ENCODE data around the gene WDR1. TPM values are rescaled to one million over a fixed set of nuclear protein-coding genes. Genes with fewer than 3 reads are reported as not detected.

Gene WDR1
- total RNA-seq, 1 donor from 2014 or later: 157 TPM

DNA sequence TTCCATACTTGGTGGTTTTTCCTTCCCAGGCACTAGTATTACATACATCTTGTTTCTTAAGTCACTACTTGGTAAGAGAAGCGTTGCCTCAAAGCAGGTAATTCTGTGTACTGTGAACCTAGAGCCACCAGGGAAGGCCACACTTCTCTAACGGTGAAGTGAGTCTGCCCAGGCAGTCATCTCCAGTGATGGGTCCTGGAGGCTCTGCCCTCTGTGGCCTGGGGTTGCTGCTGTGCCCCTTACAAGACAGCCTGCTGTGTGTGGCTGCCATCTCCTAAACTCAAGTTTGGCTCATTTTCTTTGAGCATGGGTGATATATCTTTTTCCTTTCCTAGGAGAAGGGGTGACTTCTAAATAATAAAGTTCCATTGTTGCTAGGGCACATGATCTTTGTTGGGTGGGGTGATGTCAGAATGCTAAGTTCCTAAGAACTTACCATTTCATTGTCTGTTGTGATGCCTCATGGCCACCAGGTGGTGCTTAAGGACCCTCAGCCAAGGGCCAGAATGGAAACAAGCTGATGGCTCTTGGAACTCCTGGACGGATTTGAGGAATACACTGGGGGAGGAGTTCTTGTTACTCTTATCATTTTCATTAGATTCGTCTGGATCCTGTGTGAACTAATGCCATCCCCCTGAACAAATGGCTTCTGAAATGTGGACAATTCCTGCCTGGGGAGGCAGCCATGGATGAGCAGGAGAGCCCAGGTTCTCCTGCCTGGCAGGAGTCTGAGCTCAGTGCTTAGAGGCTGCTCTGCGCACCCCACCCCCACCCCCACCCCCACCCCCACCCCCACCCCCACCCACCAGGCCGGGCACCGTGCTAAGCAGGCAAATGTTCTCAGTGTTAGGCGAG lies 41.1 kb upstream of the WDR1 start:
- Histone ChIP-seq H3K36me3 (no peaks in the 10 kb centered on the region), H3K4me1 (peaks cover 11% of the 10 kb centered on the region), H3K27ac (replicated peaks) (no peak overlapping the region), H3K9me3 (replicated peaks) (no peaks in the 10 kb centered on the region), H3K27me3 (ENCODE audit: low read depth) (peaks cover 7% of the 10 kb centered on the region), H3K4me3 (no peak overlapping the region)
- TF ChIP-seq, protein P1, sequence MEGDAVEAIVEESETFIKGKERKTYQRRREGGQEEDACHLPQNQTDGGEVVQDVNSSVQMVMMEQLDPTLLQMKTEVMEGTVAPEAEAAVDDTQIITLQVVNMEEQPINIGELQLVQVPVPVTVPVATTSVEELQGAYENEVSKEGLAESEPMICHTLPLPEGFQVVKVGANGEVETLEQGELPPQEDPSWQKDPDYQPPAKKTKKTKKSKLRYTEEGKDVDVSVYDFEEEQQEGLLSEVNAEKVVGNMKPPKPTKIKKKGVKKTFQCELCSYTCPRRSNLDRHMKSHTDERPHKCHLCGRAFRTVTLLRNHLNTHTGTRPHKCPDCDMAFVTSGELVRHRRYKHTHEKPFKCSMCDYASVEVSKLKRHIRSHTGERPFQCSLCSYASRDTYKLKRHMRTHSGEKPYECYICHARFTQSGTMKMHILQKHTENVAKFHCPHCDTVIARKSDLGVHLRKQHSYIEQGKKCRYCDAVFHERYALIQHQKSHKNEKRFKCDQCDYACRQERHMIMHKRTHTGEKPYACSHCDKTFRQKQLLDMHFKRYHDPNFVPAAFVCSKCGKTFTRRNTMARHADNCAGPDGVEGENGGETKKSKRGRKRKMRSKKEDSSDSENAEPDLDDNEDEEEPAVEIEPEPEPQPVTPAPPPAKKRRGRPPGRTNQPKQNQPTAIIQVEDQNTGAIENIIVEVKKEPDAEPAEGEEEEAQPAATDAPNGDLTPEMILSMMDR (IDR thresholded peaks at IDR 0.05; ENCODE audit: borderline replicate concordance): peak; percentile 88
- DNase-seq: peak; percentile 33
- intact Hi-C loops (cut with micrococcal nuclease): no loop called here

GRCh38 chr4:10154241-10154640 lies 37.6 kb upstream of the WDR1 start:
- TF ChIP-seq, protein P1 (IDR thresholded peaks at IDR 0.05; ENCODE audit: borderline replicate concordance): no peak
- no peaks in the 10 kb centered on the region for H3K4me1 ChIP-seq
- H3K36me3 ChIP-seq: no peaks in the 10 kb centered on the region
- no peaks in the 10 kb centered on the region for H3K9me3 ChIP-seq (replicated peaks)
- peaks cover 7% of the 10 kb centered on the region for H3K27me3 ChIP-seq (ENCODE audit: low read depth)
- DNase-seq: no peak
- H3K4me3 ChIP-seq: no peak overlapping the region
- intact Hi-C loops (cut with micrococcal nuclease): no loop called here
- no peak overlapping the region for H3K27ac ChIP-seq (replicated peaks)

GRCh38 chr4:10153161-10153560 lies 36.6 kb upstream of the WDR1 start:
- H3K9me3 ChIP-seq (replicated peaks): no peaks in the 10 kb centered on the region
- no peak for DNase-seq
- H3K27me3 ChIP-seq (ENCODE audit: low read depth): peaks cover 7% of the 10 kb centered on the region
- H3K27ac ChIP-seq (replicated peaks): no peak overlapping the region
- H3K4me3 ChIP-seq: no peak overlapping the region
- H3K36me3 ChIP-seq: no peaks in the 10 kb centered on the region
- TF ChIP-seq, protein P1 (IDR thresholded peaks at IDR 0.05; ENCODE audit: borderline replicate concordance): no peak
- intact Hi-C loops (cut with micrococcal nuclease): no loop called here
- H3K4me1 ChIP-seq: no peaks in the 10 kb centered on the region

DNA sequence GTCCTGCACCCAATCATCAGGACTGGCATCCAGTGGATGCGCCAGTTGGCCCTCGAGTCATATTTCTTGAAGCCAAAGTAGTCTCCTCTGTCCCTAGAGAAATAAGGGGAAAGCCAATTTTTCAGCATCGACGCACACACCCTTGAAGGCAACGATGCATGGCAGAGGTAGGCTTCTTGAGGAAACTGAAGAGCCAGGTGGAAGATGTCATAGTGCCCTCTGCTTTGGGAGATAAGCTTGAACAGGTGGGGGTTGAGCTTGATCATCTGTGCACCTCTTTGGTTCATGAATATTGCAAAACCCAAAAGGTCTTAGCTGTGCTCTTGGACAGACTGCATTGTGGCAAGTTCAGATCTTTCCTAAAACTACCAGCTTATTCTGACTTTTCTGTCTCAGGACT lies 34.6 kb upstream of the WDR1 start:
- TF ChIP-seq, protein P1 (IDR thresholded peaks at IDR 0.05; ENCODE audit: borderline replicate concordance): no peak
- no peaks in the 10 kb centered on the region for H3K36me3 ChIP-seq
- intact Hi-C loops (cut with micrococcal nuclease): no loop called here

GRCh38 chr4:10144966-10145365 lies 28.4 kb upstream of the WDR1 start:
- intact Hi-C loops (cut with micrococcal nuclease): no loop called here
- Histone ChIP-seq H3K4me1 (no peaks in the 10 kb centered on the region), H3K27ac (replicated peaks) (no peak overlapping the region), H3K4me3 (no peak overlapping the region), H3K36me3 (no peaks in the 10 kb centered on the region), H3K27me3 (ENCODE audit: low read depth) (peaks cover 9% of the 10 kb centered on the region), H3K9me3 (replicated peaks) (no peaks in the 10 kb centered on the region)
- TF ChIP-seq, protein P1 (IDR thresholded peaks at IDR 0.05; ENCODE audit: borderline replicate concordance): no peak
- DNase-seq: no peak

More for the DNA sequence above, 34.6 kb upstream of the WDR1 start:
- Histone ChIP-seq H3K27ac (replicated peaks) (no peak overlapping the region), H3K9me3 (replicated peaks) (no peaks in the 10 kb centered on the region), H3K4me1 (no peaks in the 10 kb centered on the region), H3K27me3 (ENCODE audit: low read depth) (peaks cover 1% of the 10 kb centered on the region), H3K4me3 (no peak overlapping the region)
- DNase-seq: no peak
